ENCODE measurements around the gene AAK1.
"Not testable (repeated sequence)": the region's sequence is repeated elsewhere in the genome, so short reads cannot be mapped to it uniquely, and the experiment has no call there.

Gene AAK1

DNA sequence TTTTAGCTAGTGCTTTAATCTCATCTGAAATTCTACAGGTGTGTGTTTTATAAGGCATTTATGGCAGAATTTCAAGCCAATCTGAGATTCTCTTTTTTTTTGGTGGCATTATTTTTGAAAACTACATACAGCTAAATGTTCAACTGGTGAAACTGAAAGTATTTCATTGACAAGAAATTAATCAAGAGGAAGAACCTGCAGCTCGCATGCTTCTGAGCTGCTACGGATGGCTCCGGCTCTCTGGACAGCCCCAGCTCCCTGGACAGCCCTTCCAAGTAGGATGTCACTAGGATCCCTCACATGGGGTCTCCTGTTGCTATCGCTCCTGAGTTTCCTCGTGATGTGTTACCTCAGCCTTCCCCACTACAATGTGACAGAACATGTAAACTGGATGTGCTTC is 46.4 kb downstream of the AAK1 start:
- DNase-seq, result no peak

DNA sequence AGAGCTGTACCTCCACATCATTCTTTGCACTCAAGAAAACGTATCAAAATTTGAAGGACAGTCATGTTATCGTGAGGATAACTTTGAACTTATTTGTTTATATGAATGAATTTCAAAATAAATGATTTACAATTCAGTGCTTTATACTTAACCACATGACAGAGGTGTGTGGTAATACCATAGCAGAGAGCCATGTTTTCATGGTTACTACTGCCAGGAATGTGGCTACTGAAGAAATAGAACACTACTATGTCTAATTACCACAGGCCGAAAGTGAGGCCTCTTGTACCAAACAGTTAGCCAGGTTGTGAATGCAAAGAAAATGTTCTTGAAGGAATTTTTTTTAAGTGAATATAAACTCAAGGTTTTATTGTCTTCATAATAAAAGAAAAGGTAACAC is 49.2 kb downstream of the AAK1 start:
- no peak for DNase-seq

DNA sequence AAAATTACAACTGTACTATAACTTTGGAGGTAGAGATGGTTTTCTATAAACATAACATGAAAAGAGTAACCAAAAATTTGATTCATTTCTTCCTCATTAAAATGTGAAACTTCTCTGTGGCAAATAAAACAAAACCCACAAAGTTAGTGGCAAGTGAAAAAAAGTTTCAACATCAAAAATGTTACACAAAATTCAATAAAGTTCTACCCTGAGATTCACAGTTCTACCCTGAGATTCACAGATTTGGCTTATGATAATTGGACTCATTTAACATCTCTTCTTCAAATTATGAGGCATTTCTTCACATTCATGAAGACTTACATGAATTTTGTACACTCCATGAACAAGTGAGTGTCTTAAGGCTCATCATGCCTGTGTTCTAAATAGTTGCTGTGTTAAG is 51.0 kb downstream of the AAK1 start:
- DNase-seq, result no peak

DNA sequence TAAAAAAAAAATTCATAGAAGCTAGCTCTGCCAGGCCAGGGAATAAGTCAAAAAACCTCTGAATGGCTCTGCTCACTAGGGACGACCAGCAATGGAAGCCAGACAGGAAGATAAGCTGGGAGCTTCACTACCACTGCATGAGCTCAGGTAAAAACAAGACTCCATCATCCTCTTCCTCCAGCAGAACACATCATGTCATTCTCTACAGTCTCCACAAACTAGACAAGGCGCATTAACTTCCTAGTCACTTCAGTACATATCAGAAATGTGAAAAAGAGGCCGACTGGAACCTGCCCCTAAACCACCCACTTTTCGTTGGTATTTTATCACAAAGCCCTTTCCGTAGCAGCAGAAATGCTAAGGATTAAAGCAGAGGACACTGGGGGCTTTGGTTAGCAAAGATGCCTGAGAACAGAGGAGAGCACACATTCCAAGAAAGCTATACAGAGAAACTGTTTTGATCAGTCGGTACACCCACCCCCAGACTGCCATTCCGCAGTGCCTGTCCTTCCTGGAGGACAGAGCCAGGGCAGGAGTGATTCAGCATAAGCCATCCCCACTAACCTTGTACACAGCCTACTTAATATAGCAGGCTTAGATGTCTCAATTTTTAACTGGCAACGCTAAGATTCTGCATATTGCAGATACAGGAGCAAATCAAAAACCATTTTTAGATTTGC is 53.4 kb downstream of the AAK1 start:
- no peak for DNase-seq

GRCh38 chr2:69588945-69589344 is 54.6 kb downstream of the AAK1 start:
- DNase-seq, result no peak

- DNase-seq, result no peak
These were observed 55.1 kb downstream of the AAK1 start for GRCh38 chr2:69588403-69588802.

GRCh38 chr2:69585855-69586555 is 57.5 kb downstream of the AAK1 start:
- DNase-seq, result no peak

GRCh38 chr2:69584127-69584889 is 59.2 kb downstream of the AAK1 start:
- DNase-seq, result peak; percentile 3

GRCh38 chr2:69583321-69583833 is 60.2 kb downstream of the AAK1 start:
- DNase-seq, result no peak

DNA sequence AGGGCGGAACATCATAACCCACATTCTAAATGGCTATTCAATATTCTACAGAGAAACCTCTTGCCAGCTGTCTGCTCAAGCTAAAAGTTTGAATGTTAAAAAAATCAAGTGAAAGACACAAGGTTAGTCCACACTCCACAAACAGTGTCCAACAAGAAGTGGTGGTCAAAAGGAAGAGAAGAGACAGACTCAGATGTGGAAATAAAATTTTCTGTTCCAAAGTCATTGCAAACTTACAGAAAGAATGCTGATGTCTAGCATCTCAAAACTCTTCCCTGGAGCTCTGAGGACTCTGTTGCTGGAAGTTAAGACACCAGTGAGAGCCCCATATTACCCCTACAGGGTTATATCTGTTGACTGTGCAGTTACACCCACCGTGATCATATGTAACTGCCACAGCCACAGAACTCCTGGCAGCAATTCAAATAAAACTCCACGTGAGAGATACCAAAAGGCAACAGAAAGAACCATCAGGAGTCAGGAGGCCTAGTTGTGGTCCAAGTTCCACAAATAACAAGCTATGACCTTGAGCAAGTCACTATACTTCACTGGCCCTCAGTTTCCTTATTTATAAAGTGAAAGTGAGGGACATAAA is 60.9 kb downstream of the AAK1 start:
- DNase-seq, result peak; percentile 22

- DNase-seq, result no peak
These were observed 61.6 kb downstream of the AAK1 start for GRCh38 chr2:69581774-69582581.

- DNase-seq, result no peak
These were observed 63.1 kb downstream of the AAK1 start for GRCh38 chr2:69580486-69580885.

GRCh38 chr2:69579536-69579935 is 64.0 kb downstream of the AAK1 start:
- no peak for DNase-seq

DNA sequence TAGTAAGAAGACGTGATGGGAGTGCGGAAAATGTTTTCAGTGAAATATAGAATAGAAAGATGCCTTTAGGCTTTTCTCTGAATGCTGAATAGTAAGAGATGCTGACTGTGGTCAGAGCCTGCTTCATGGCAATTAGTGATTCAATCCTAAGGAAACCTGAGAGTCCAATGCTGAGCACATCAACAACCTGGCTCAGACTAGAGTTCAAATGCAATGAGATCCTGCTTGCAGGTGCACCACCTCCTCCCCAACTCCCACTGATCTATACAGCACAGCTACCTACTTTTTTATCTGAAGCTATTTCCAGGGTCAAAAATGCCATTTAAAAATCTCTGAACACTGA is 65.4 kb downstream of the AAK1 start:
- no peak for DNase-seq

DNA sequence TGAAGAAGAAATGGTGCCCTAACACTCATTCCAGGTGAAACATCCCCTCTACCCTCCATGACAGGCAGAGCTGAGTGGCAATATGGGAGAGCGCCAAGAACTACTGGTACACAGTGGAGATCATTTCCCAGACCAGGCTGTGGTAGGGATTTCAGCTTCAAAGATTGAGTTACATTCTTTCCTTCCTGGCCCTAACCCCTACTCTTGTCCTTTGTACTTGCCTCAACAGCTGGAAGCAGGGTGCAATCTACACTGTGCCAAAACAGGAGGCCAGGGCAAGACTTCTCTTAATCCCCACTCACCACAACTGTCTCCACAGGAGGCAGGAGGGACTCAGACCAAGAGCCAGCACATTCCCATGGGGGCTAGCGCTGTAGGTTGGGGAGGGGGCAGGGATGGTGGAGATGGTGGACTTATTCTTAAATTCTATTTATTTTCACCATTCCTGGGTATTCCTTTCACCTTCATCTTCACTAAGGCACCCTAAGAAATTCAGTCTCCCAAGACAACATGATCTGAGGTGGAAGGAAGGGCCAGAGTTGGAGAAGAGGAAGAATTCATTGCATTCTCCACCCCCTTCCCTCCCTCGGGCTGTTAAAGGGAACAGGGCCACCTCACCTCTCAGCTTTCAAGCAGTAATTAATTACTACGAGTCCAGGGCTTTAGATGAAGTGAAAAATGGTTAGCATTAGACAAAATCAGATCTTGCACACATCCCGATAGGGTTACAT is 65.9 kb downstream of the AAK1 start:
- DNase-seq, result no peak

DNA sequence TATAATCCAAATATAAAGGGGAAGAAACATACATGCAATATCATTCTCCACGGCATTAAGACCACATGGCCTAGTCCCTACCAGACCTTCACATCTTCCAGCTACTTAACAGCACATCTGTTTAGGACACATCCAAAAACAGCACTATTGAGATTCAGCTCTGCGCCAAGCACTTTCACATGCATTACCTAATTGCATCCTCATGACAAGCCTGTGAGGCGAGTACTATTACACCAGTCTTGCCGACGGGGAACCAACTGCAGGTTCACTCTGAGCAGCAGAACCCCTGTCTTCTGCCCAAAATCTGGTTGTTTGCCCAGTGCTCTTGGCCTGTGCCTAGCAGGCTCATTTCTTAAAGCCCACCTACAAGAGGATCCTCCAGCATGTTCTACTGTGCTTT is 66.7 kb downstream of the AAK1 start:
- DNase-seq, result no peak

GRCh38 chr2:69575926-69576325 is 67.6 kb downstream of the AAK1 start:
- DNase-seq, result no peak

GRCh38 chr2:69575371-69575770 is 68.2 kb downstream of the AAK1 start:
- DNase-seq, result not testable (repeated sequence)

DNA sequence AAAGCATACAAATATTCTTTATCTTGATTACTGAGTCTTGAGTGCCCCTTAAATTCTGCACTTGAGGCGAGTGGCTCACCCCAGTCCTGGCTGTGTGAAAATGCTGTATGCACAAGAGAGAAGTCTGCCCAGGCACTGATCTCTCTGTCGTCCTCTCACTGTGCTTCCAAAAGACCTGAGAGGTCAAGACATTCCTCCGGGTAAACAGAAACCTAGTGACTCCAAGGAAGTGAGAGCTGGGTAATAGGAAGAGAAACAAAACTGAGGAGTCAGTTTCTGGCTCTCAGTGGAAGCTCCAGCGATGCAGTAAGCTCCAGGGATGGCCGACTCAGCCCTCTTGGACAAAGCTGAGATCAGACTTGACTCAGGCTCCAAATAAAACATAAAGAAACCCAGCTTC is 70.9 kb downstream of the AAK1 start:
- no peak for DNase-seq

- DNase-seq, result no peak
These were observed 72.3 kb downstream of the AAK1 start for GRCh38 chr2:69571189-69571588.

DNA sequence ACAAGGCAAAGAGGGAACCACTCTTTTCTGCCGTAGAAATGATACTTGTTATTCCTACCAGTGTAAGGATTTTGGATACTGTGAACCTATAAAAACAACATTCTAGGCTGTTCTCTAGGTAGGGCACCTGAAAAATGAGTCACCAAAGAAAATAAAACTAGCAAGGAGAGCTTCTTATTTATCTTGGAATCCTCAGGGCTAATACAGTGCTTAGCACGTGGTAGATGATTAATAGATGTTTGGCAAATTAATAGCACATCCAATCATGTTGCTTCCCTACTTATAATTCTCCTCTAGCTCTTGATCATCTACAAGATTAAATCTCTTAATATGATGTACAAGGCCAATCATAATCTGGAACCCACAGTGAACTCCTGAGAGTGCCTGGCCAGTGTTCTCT is 73.1 kb downstream of the AAK1 start:
- DNase-seq, result no peak

- peak; percentile 11 for DNase-seq
These were observed 75.6 kb downstream of the AAK1 start for GRCh38 chr2:69567909-69568300.
